ENCODE results near the gene SLC38A9.

- TF ChIP-seq, protein P1, sequence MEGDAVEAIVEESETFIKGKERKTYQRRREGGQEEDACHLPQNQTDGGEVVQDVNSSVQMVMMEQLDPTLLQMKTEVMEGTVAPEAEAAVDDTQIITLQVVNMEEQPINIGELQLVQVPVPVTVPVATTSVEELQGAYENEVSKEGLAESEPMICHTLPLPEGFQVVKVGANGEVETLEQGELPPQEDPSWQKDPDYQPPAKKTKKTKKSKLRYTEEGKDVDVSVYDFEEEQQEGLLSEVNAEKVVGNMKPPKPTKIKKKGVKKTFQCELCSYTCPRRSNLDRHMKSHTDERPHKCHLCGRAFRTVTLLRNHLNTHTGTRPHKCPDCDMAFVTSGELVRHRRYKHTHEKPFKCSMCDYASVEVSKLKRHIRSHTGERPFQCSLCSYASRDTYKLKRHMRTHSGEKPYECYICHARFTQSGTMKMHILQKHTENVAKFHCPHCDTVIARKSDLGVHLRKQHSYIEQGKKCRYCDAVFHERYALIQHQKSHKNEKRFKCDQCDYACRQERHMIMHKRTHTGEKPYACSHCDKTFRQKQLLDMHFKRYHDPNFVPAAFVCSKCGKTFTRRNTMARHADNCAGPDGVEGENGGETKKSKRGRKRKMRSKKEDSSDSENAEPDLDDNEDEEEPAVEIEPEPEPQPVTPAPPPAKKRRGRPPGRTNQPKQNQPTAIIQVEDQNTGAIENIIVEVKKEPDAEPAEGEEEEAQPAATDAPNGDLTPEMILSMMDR (IDR thresholded peaks at IDR 0.05) = no peak
- no peak for TF ChIP-seq POLR2A (IDR thresholded peaks at IDR 0.05)
These were observed 61.7 kb downstream of the SLC38A9 start for GRCh38 chr5:55650386-55650785.

Data from testis (tissue), 2 donors.